HG02885 (cell line): ENCODE results near the gene ALPG.
"Not testable (repeated sequence)": the region's sequence is repeated elsewhere in the genome, so short reads cannot be mapped to it uniquely, and the experiment has no call there.

Source experiments
- ATAC-seq: cut with Tn5 transposase; IDR thresholded peaks from one replicate; pipeline ENCODE4 v1.9.1; 2021; ENCODE audit warnings: mild to moderate bottlenecking; ENCODE audit not compliant: unreplicated experiment, poor library complexity

The ALPG gene

DNA sequence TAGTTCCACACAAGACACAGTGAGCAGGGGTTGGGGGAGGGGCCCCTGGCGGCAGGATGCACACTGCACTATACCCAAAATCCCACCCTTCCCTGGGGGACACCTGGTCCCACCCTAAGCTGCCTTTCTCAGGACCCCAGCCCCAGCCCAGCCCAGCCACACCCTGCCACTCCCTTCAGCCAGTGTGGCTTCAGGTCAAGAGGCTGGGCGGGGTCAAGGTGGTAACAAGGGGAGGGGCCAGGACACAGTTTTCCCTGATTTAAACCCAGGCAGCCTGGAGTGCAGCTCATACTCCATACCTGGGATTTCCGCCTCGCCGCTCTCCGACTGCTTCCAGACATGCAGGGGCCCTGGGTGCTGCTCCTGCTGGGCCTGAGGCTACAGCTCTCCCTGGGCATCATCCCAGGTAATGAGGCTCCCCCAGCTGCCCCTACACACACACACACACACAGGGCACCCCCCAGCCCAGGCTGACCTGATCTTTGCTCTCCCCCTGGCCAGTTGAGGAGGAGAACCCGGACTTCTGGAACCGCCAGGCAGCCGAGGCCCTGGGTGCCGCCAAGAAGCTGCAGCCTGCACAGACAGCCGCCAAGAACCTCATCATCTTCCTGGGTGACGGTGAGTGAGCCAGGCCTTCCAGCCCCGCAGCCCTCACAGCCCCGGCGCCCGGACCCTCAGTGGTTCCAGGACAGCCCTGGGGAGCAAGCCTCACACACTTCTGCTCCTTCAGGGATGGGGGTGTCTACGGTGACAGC, at the start of gene ALPG:
Gene ALPG, plus strand, starts transcription at position 289 of the 755 bp plus-strand sequence. Its CDS starts 51 bp downstream, at position 340.
- no peak for ATAC-seq

DNA sequence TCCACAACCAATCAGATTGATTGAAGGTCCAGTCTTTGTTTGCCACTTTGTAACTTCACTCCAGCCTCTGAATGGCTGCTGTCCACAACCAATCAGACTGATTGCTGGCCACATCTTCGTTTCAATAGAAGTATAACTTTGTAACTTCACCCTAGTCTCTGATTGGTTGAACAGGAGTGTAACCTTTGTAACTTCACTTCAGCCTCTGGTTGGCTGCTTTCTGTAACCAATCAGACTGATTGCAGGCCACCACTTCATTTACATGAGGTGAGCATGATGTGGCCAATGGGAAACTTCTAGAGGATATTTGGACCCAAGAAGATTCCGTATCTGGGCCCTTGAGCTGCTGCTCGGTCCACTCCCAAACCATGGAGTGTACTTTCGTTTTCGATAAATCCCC, 45.0 kb upstream of the ALPG start:
- ATAC-seq = no peak

DNA sequence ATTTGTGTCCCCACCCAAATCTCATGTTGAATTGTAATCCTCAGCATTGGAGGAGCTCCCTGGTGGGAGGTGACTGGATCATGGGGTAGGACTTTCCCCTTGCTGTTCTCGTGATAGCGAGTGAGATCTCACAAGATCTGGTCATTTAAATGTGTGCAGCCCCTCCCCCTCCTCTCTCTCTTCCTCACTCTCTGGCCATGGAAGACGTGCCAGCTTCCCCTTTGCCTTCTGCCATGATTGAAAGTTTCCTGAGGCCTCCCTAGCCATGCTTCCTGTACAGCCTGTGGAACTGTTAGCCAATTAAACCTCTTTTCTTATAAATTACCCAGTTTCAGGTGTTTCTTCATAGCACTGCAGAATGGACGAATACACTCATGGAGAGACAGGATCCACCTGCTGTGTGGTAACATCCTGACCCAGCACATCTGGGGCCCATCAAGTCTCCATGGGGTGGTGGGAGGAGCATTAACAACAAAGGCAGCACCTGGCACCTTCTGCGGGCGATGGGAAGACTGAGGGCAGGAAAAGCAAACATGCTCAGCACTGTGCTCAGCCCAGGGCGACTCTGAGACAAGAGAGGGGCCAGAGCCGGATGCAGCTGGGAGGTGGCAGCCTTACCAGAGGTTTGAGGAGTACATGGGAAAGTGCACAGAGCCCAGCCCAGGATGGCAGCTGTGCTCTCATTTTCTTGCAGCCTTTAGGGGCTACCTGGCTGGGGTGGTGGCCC, 44.3 kb upstream of the ALPG start:
- no peak for ATAC-seq

DNA sequence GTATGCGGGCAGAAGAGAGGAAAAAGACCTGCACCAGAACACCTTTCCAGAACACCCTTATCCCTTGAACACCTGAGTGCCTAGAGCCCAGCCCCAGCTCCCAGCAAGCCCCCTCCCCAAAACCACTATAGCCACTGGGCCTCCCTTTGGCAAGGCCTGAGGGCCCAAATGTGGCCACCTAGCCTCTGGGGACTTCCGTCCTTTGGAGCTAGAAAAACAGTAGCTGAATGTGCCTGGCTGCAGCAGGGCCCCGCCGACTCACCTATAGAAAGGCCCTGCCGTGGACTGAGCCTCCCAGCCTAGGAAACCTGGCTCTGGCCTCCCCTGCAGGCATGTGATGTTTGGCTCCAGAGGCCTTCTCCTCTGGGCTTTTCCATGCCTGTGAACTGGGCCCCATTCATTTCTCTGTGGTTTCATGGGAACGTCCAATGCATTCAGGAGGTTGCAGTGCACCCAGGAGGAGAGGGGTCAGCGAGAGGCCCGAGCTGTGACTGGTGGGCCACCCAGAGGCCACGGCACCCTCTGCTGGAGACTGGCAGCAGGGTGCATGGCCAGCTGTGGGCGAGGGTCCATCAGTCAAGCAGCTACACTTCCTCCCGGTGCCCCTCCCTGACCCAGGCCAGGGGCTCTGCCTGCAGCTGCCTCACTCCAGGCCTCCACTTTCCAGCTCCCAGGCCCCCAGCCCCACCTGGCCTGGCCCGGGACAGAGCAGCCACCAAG, 43.4 kb upstream of the ALPG start:
- ATAC-seq = not testable (repeated sequence)

DNA sequence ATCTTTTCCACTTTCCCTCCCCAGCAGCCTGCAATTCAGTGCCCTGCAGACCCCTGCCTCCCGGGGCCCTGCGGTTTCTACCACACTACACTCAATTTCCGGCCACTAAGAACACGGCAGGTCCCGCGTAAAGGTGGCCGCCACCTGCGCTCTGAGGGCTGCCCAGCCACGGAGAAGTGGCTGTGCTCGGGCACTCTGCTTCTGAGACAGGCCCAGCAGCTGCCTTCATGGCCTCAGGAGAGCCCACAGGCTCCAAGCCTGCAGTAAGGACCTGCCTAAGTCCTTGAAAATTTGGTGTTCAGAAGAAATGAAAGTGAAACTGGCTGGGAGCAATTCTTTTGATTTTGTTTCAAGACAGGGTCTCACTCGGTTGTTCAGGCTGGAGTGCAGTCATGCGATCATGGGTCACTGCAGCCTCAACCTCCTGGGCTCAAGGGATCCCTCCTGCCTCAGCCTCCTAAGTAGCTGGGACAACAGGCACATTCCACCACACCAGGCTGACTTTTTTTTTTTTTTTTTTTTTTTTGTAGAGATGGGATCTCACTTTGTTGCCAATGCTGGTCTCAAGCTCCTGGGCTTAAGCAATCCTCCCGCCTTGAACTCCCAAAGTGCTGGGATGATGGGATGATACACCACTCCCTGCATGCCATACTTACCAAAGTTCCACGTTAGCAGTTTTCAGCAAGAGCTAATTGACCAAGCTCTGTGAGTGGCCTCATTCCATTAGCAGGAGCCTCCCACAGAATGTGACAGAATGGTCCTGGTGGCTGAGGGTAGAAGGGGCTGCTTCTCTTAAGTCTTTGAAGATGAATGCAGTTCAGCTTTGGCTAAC, 42.6 kb upstream of the ALPG start:
- no peak for ATAC-seq

DNA sequence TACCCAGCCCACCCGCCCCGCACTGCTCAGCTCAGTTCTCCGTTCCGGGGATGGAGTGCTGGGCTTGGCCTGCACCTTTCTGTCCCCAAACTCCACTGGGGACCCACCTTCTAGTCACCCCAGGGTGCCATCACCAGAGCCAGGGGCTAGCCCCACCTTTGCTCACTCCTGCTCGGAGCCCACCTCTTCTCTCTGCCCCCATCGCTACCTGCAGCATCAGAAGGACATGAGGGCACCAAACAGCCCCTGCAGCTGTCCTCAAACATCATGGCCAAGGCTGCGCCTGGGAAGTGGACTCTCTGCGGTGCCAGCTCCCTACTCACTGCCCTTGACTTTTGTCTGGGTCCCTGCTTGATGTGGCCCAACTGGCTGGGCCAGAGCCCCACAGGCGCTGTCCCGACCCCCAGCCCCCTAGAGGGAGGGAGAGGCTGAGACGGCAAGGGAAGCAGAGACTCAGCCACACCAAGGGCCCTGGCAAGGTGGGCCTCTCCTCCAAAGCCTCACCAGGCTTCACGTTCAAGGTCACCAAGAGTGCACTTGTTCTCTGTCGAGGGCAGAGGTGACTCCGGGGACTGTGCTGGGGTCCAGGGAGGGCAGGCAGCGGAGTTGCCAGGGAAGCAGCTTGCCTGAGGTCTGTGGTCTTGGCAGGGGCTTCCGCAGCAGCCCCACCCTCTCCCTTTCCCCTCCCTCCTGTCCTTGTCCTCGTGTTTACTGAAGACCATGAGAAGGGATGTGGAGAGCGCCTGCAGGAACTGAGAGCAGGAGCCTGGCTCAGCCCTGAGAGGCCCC, 41.6 kb upstream of the ALPG start:
- ATAC-seq = not testable (repeated sequence)

DNA sequence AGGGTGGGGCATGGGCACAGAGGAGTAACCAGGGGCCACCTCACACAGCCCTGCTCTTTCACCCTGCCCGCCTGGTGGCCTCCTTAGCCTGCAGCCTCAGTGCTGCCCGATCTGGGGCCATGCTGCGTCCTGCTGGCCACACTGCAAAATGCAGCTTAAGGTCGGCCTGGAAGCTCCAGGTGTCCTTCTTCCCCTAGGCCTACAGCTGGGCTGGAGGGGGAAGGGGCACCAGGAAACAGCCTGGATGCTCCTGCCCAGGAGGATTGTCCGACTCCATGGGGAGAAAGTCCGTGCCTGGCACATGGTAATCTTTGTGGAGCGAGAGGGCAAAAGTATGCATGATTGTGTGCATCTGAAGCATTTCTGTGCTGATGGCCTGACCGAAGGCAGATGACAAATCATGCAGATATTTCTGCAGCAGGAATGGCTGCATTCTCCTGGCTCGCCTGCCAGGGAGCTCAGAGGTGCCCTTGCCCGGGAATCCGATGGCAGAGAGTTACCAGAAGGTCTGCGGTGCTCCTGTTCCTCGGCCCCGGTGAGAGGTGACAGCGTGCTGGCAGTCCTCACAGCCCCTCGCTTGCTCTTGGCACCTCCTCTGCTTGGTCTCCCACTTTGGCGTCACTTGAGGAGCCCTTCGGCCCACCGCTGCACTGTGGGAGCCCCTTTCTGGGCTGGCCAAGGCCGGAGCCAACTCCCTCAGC, 40.9 kb upstream of the ALPG start:
- no peak for ATAC-seq

DNA sequence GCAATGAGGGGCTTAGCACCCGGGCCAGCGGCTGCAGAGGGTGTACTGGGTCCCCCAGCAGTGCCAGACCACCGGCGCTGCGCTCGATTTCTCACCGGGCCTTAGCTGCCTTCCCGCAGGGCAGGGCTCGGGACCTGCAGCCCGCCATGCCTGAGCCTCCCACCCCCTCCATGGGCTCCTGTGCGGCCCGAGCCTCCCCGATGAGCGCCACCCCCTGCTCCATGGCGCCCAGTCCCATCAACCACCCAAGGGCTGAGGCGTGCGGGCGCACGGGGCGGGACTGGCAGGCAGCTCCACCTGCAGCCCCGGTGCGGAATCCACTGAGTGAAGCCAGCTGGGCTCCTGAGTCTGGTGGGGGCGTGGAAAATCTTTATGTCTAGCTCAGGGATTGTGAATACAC, 40.2 kb upstream of the ALPG start:
- not testable (repeated sequence) for ATAC-seq

DNA sequence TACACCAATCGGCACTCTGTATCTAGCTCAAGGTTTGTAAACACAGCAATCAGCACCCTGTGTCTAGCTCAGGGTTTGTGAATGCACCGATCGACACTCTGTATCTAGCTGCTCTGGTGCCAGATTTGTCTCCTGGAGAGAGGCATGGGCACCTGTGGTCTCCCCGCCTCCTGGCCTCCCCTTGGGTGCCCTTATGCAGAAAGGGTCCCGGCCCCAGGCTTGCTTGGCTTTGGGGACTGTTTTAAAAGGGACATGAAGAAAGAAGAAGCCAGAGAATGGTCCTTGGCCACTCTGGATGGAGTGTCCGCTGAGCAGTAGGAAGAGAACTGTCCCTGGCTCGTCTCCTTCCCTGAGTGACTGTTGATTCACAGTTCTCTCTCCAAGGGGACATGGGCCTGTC, 39.6 kb upstream of the ALPG start:
- ATAC-seq = no peak

DNA sequence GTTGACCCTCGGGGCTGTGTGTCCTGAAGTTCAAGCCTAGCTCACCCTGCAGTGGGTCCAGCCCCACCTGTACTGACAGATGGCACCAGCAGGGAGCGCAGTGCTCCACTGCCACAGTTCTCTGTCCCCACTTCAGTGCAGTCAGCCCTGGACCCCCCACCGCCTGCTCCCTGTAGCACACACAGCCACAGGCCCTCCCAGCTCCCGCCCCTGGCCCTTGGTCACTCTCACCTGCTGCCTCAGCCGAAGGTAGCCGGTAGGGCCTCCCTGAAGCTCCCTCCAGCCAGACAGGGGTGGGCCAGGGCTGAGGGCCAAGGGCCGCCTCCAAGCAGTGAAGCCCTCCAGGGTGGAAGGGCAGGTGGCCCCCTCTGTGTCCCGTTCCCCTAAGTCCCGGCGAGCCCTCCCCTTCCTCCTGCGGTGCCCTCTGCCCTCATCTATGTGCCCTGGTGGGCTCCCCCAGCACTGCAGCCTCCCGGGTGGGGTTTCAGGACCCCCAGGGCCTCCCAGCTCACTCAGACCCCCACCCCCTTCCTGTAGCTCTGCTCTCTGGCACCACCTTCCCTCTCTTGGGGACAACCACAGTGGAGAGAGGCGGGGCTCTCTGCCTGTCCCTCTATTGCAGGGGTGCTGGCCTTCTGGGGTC, 38.9 kb upstream of the ALPG start:
- no peak for ATAC-seq

DNA sequence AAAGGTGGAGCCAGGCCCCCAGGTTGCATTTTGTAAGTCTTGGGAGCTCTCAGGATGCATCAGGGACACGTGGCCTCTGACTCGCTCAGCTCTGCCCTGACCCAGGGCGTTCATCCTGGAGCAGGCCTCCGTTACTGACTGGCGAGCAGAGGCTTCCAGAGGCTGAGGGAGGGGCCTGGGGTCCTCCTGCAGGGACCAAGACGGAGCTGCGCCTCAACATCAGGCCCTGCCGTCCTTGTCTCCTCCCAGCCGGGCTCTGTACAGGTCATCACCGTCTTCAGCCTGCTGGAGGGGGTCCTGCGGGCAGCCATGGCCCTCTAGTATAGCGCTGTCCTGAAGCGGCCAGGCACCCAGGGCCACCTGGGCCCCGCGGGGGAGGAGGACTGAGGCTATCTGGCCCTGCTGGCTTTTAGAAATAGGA, 38.3 kb upstream of the ALPG start:
- ATAC-seq = no peak

DNA sequence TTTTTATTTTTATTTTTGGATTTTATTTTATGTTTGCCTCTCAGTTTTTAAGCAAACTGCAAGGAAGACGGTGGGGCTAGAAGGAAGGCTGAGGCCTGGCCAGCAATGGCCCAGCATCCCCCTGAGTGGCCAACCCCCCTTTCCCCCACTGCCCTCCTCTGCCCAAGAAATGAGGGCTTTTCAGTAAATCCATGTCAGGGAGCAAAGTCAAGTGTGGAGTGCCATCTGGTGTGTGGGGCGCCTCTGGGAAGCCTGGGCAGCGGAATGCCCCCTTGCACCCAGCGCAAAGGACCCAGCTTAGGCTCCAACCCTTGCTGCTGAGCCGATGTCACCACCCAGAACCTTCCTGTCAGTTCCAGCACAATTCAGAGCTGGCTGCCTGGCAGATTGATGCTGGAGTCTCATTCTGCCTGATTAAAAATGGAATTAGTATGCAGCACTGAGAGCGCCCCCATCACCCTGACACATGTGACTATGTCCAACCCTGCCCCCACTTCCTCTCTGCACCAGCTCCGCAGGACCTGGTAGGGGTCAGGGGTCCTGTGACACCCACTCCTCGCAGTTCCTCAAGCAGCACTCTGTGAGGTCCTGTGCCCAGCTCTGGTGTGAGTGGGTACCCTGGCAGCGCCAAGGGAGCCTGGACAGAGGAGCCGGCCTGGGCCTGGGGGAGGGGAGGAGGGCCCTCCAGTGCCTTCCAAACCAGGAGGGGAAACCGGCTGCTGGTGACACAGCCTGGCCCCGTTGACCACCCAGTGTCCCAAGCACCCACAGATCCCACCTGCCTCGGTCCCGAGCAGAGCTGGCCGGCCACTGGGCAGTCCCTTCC, 37.3 kb upstream of the ALPG start:
- no peak for ATAC-seq

DNA sequence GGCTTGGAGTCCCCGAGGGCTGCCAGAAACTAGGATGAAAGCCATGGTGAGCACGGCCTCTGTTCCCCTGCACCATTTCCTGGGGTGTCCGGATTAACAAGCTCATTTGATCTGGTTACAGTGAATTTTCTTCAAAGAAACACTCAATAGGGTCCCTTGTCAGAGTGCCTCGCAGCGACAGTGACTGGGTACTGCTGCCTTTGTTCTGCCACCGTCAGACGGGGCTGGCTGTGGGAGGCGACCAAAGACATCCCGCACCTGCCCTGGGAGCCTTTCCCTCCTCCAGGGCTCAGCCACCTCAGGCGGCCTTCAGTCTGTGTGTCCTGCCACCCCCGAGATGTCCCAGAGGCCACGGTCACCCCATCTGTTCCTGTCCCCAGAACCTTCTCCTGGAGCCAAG, 36.6 kb upstream of the ALPG start:
- ATAC-seq = not testable (repeated sequence)

DNA sequence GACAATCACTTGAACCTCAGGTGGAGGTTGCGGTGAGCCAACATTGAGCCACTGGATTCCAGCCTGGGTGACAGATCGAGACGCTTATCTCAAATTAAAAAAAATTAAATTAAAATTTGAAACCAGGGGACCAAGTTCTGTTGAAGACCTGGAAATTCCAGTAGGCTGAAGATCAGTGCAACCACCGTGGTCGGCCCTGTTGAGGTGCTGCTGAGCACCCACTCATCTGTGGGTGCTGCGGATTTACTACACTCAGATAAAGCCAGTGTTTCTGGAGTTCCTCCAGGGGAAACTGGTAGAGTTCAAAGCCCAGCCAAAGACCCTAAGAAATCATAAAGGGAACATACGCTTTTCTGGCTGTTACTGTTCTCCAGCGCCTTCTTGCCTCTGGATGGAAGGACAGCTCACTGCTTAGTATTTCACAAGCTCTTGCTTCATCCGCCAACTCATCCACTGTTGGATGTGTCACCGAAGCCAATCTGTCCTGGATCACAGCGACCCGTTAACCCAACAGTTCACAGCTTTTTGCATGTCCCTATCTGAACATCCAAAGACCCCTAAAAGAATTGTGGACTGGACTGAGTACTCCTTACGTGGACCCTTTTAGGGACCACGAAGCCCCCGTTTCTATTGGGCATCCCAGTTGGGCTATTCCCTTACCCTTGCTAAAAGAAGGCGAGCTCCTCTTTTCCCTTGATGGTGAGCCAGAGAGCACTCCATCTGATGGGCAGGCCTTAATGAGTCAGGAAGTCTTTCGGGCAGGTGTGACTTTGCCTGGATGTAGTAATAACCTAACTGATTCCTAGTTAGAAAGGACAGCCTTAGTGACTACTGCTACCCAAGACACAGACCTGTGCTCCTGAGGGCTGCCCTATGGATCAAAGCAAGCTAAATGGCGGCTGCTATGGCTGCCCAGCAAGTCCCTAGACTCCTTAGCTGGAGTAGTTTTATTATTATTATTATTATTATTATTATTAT, 34.1 kb upstream of the ALPG start:
- no peak for ATAC-seq

DNA sequence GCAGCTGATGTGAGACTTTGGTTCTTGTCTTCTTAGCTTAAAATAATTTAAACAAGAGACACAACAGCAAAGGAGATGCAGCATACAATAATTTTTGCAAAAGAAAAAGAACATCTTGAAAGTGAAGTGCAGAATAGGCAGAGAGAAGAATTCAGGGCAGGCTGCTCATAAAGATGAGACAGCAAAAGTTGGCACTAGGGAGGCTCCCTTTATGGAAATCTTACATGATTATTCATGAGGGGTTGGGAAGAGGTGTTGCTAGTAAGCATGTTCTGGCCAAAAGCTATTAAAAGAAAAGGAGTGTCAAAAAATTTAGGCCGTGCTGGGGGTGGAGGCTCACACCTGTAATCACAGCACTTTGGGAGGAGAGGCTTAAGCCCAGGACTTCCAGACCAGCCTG, 32.3 kb upstream of the ALPG start:
- no peak for ATAC-seq

DNA sequence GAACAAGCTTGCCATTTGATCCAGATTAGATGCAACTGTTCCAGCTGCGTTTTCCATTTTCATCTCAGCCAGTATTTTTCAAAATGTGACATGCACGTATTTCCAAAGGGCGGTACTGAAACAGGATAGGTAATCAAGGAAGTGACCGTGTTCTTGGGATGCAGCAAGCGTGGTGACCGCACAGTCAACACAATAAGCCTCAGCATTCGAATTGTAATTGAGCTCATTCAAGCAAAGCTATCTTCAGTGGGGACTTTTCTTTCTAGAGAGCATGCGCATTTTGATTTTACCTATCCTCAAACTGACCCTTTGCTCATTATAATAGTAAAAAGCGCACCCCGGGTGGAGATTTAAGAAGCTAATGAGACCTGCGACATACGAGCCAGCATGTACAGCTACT, 31.5 kb upstream of the ALPG start:
- ATAC-seq = no peak

DNA sequence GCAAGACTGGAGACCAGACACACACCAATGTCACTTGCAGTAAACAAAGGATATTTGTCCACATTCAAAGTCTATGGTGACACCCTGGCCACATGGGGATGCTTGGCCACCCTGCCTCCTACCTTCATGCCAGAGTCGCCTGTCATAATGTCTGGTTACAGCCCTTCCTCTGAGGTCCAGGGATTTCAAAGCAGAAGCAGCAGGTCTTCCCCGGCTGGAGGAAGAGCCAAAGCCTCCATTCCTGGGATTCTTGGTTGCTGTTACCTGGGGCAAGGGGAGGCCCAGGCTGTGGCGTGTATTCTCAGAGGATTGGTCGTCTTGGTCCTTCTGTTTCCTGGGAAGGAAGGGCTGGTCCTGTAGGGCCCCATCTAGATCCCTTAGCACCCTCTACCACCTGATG, 30.4 kb upstream of the ALPG start:
- ATAC-seq = no peak
